SU-DHL-6 (cell line): Measurements from ENCODE around the gene TRNAU1AP.
"Not testable (repeated sequence)": the region's sequence is repeated elsewhere in the genome, so short reads cannot be mapped to it uniquely, and the experiment has no call there.

ENCODE experiments used
- H2AFZ ChIP-seq: fragments of 200-600 bp; sonication (generic); 2 replicates; pipeline ENCODE4 v1.6.1; 2014; ENCODE audit warnings: low read depth, mild to moderate bottlenecking, moderate library complexity, mixed read lengths, antibody characterized with exemption, low read length; ENCODE audit not compliant: severe bottlenecking
- H3F3A ChIP-seq: fragments of 200-600 bp; shearing (Covaris generic); 2 replicates; pipeline ENCODE4 v1.6.0; 2016; ENCODE audit warnings: antibody characterized with exemption, mild to moderate bottlenecking; ENCODE audit not compliant: insufficient read depth
- H3K27ac ChIP-seq: fragments of 200-600 bp; sonication (generic); 2 replicates; pipeline ENCODE4 v1.5.1; 2016; ENCODE audit warnings: low read depth, mild to moderate bottlenecking, low read length, moderate library complexity, mixed read lengths
- H3K27me3 ChIP-seq: fragments of 200-600 bp; sonication (generic), shearing (Covaris generic); 2 replicates; pipeline ENCODE4 v1.6.0; 2014; ENCODE audit warnings: mild to moderate bottlenecking, low read length
- H3K36me3 ChIP-seq: fragments of 200-600 bp; sonication (generic); 2 replicates; pipeline ENCODE4 v1.6.1; 2014; ENCODE audit warnings: mild to moderate bottlenecking, low read length, mixed read lengths
- H3K4me2 ChIP-seq: fragments of 300-600, 200-600 bp; shearing (Covaris generic), sonication (generic); 2 replicates; pipeline ENCODE4 v1.6.0; 2014; ENCODE audit warnings: low read length, low read depth, mild to moderate bottlenecking; ENCODE audit not compliant: poor library complexity, severe bottlenecking
- H3K4me3 ChIP-seq: fragments of 200-600 bp; sonication (generic); 2 replicates; pipeline ENCODE4 v1.5.1; 2014; ENCODE audit warnings: antibody characterized with exemption, low read length, mild to moderate bottlenecking, mixed read lengths; ENCODE audit not compliant: insufficient read depth, poor library complexity, severe bottlenecking
- H3K79me2 ChIP-seq: fragments of 200-600 bp; sonication (generic); 2 replicates; pipeline ENCODE4 v1.6.1; 2014; ENCODE audit warnings: mild to moderate bottlenecking, low read length, moderate library complexity; ENCODE audit not compliant: insufficient read depth
- H3K9ac ChIP-seq: fragments of 200-600 bp; sonication (generic); 2 replicates; pipeline ENCODE4 v1.7.0; 2014; ENCODE audit warnings: mild to moderate bottlenecking, low read length
- H3K9me2 ChIP-seq: fragments of 200-600 bp; sonication (generic); replicated peaks from 2 replicates; pipeline ENCODE4 v1.6.1; 2014; ENCODE audit warnings: low read length; ENCODE audit not compliant: insufficient read depth
- H3K9me3 ChIP-seq: fragments of 200-600 bp; sonication (generic); 2 replicates; pipeline ENCODE4 v1.6.1; 2014; ENCODE audit warnings: low read length, mixed read lengths; ENCODE audit not compliant: insufficient read depth
- H4K20me1 ChIP-seq: fragments of 200-600 bp; sonication (generic); 2 replicates; pipeline ENCODE4 v1.6.1; 2014; ENCODE audit warnings: low read depth, mild to moderate bottlenecking, antibody characterized with exemption, low read length, moderate library complexity, mixed read lengths
- EZH2phosphoT487 ChIP-seq: fragments of 200-600 bp; sonication (generic), shearing (Covaris generic); conservative IDR thresholded peaks from 2 replicates; pipeline ENCODE4 v1.6.1; 2018; ENCODE audit warnings: mild to moderate bottlenecking, antibody characterized with exemption, low read length, moderate library complexity, mixed read lengths
- TF ChIP-seq, protein P1 (sequence below): fragments of 200-600 bp; sonication (generic); IDR thresholded peaks from one replicate; pipeline ENCODE4 v1.5.1; 2017; ENCODE audit warnings: antibody characterized with exemption, mild to moderate bottlenecking, low read length, moderate library complexity; ENCODE audit not compliant: insufficient read depth, poor library complexity, severe bottlenecking

Gene TRNAU1AP

DNA sequence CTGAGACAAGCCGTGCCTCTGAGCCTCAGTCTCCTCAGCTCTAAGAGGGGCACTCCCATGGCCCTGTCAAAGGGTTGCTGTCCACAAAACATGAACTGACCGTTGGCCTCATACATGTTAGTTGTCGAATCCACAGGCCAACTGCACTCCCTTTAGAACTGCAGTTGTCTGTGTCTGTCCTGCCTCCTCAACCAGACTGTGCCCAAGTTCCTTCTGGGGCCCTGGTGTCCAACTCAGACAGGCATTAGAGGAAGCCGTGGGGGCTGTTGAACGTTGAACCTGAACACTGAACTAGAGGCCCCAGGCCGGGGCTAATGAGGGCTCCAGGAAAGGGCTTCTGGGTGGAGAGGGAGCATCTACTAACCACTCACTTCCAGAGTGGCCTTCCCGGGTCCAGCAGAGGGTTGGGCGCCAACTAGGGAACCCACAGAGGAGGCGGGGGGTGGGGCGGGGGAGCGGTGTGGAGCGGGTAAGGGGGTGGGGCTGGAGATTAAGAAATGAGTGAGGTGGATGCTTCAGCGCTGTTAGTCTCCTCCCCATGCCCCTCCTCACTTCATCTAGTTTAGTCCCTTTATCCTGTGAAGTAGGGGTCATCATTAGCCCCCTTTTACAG, 38.9 kb downstream of the TRNAU1AP start, which contains the start of gene RAB42:
RAB42 (plus strand) TSS at position 558 of the 613 bp plus-strand sequence. CDS start 247 bp downstream, outside the sequence.
- no peak within 1 kb of the TSS for H3K4me3 ChIP-seq
- H3K9me3 ChIP-seq, result no peaks in the 10 kb centered on the region
- H3K4me2 ChIP-seq, result peak within 1 kb of the TSS; percentile 35
- H3K9me2 ChIP-seq, result no peaks in the 10 kb centered on the region
- H3K36me3 ChIP-seq, result no peaks in the 10 kb centered on the region
- no peak within 1 kb of the TSS for H2AFZ ChIP-seq
- TF ChIP-seq, protein P1, sequence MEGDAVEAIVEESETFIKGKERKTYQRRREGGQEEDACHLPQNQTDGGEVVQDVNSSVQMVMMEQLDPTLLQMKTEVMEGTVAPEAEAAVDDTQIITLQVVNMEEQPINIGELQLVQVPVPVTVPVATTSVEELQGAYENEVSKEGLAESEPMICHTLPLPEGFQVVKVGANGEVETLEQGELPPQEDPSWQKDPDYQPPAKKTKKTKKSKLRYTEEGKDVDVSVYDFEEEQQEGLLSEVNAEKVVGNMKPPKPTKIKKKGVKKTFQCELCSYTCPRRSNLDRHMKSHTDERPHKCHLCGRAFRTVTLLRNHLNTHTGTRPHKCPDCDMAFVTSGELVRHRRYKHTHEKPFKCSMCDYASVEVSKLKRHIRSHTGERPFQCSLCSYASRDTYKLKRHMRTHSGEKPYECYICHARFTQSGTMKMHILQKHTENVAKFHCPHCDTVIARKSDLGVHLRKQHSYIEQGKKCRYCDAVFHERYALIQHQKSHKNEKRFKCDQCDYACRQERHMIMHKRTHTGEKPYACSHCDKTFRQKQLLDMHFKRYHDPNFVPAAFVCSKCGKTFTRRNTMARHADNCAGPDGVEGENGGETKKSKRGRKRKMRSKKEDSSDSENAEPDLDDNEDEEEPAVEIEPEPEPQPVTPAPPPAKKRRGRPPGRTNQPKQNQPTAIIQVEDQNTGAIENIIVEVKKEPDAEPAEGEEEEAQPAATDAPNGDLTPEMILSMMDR, result no peak
- no peak for TF ChIP-seq EZH2phosphoT487
- H3F3A ChIP-seq, result peaks cover 6% of the 10 kb centered on the region; the same call in 1 of the 2 replicates
- H3K9ac ChIP-seq, result no peak within 1 kb of the TSS
- no peaks in the 10 kb centered on the region for H4K20me1 ChIP-seq
- no peaks in the 10 kb centered on the region for H3K79me2 ChIP-seq
- no peaks in the 10 kb centered on the region for H3K27me3 ChIP-seq
- no peak within 1 kb of the TSS for H3K27ac ChIP-seq

DNA sequence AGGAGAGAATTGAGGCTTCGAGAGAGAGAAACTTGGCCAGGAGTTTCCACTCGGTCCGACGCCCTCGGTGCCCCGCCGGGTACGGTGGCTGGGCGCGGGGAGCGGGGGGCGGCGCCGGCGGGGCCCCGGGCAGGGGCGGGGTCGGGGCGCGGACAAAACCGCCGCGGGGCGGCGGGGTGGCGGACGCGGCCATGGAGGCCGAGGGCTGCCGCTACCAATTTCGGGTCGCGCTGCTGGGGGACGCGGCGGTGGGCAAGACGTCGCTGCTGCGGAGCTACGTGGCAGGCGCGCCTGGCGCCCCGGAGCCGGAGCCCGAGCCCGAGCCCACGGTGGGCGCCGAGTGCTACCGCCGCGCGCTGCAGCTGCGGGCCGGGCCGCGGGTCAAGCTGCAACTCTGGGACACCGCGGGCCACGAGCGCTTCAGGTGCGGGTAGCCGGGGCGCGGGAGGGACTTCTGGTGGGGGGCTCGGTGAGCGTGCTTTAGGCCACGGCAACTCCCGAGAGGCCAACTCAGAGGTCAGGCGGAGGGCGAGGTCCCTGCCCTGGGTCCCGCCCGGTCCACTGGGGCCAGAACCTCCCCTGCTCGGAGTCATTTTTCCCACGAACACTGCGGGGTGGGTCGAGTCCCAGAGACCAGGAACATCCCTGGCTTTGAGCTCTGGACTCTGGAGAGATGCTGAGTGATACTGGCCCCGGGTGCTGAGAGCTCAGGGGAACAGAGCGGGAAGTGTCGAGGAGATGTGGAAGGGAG, 39.6 kb downstream of the TRNAU1AP start:
- TF ChIP-seq EZH2phosphoT487, result no peak
- TF ChIP-seq, protein P1, result no peak
- H3K9me2 ChIP-seq, result no peaks in the 10 kb centered on the region
- H3K27me3 ChIP-seq, result no peaks in the 10 kb centered on the region
- H3K36me3 ChIP-seq, result no peaks in the 10 kb centered on the region
- no peaks in the 10 kb centered on the region for H3K79me2 ChIP-seq
- H3K4me3 ChIP-seq, result no peak overlapping the region
- H2AFZ ChIP-seq, result no peak overlapping the region
- H4K20me1 ChIP-seq, result no peaks in the 10 kb centered on the region
- no peaks in the 10 kb centered on the region for H3F3A ChIP-seq
- H3K27ac ChIP-seq, result no peak overlapping the region
- peak overlapping the region; percentile 35 for H3K4me2 ChIP-seq
- H3K9me3 ChIP-seq, result no peaks in the 10 kb centered on the region
- H3K9ac ChIP-seq, result no peak overlapping the region

- H3K79me2 ChIP-seq, H2AFZ ChIP-seq, H3F3A ChIP-seq, H4K20me1 ChIP-seq, H3K36me3 ChIP-seq, H3K27me3 ChIP-seq, H3K4me3 ChIP-seq, H3K9me3 ChIP-seq, H3K9me2 ChIP-seq, H3K4me2 ChIP-seq, H3K27ac ChIP-seq, H3K9ac ChIP-seq: not testable (repeated sequence)
Measured at GRCh38 chr1:28593988-28594356, 41.1 kb downstream of the TRNAU1AP start.

DNA sequence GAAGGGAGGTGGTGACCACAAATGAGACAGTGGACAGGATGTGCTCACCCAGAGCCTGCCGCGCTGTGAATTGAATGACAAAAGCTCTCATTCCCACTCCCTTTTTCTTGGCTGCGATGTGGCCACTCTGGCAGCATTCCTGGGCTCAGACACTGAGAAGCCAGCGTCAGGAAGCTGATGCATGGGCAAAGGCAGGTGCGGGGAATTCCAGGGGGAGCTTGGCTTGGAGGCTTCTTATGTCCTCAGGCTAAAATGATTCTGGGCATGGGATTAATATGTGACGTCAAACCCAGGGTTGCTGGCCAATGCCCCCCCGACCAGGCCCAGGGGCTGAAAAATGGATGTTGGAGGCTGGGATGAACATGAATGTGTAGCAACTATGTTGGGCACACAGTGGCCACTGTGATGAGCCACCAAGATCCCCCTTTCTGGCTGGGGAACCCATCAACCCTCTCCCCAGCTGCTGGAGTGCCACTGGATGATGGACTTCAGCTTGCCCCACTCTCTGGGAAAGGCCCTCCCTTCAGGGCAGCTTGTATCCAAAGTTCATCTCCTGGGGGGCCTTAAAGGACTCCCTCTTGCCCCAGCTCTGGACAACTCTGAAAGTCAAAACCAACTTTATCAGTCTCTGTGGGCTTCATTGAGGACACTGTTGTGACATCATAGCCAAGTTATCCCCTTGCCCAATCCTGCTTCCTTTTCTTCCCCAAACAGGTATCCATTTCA, 42.0 kb downstream of the TRNAU1AP start:
- H3K9me3 ChIP-seq, H2AFZ ChIP-seq, H3K9me2 ChIP-seq, H3K27me3 ChIP-seq, H3K9ac ChIP-seq, H3K4me2 ChIP-seq, H4K20me1 ChIP-seq, H3K4me3 ChIP-seq, H3K27ac ChIP-seq, H3K36me3 ChIP-seq, H3F3A ChIP-seq, H3K79me2 ChIP-seq: not testable (repeated sequence)
